Measurements from ENCODE around the gene WNK2.

Gene WNK2

GRCh38 chr9:93267091-93267541 lies 83.2 kb downstream of the WNK2 start:
- no peak for DNase-seq (ENCODE audit: low read depth)

DNA sequence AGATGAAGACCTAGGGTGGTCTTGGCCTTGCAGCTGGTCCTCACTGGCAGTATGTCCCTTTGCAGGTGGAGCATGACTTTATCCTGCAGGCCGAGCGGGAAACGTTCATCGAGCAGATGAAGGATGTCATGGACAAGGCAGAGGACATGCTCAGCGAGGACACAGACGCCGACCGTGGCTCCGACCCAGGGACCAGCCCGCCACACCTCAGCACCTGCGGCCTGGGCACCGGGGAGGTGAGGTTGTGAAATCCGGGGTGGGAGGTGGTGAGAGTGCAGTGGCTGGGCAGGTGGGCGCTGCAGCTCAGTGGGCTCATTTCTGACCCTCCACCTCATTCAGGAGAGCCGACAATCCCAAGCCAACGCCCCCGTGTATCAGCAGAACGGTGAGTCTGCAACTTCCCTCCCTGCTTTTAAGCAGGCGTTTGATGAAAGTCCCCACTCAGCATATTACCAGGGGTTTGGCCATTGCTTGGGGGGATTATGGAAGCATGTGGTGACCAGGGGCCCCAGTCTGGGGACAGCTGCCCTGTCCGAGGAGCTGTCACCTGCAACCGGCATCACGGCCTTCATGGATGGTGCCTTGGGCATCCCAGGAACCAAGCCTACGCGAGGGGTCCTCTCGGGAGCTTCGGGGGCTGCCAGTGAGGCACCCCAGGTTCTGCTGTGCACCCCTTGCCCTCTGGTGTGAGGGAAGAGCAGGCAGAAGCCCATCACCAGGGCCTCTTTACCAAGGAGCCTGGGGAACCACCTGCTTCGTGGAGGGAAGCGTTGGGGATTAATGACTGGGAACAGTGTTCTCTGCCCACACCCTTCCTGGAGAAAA lies 84.0 kb downstream of the WNK2 start:
- DNase-seq (ENCODE audit: low read depth): no peak

- DNase-seq (ENCODE audit: low read depth): no peak
Measured at GRCh38 chr9:93268551-93269314, 84.8 kb downstream of the WNK2 start.

- no peak for DNase-seq (ENCODE audit: low read depth)
Measured at GRCh38 chr9:93270976-93271375, 87.0 kb downstream of the WNK2 start.

- DNase-seq (ENCODE audit: low read depth): no peak
Measured at GRCh38 chr9:93276973-93277372, 93.0 kb downstream of the WNK2 start.

GRCh38 chr9:93278144-93278543 lies 94.2 kb downstream of the WNK2 start:
- DNase-seq (ENCODE audit: low read depth): no peak

DNA sequence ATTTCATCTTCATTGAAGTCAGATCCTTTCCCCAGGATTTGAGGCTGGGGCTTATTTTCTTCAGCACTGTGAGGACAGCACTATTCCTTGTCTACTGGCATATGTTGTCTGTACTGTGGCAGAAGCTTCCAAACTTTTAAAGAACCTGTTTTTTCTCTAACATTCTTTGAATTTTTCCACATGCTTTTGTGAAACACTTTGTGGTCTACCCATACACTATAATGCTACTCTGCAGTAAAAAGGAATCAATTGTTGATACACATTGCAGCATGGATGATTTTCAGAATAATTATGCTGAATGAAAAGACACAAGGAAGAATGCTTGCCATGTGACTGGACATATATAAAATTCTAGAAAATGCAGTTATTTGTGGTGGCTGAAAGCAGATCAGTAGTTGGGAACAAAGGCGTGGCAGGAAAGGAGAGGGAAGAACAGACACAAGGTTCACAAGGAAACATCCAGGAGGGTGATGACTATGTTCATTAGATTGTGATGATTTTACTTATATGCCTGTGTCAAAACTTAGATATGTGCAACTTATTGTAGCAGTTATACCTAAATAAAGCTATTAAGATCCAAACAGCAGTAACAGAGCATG lies 96.8 kb downstream of the WNK2 start:
- no peak for DNase-seq (ENCODE audit: low read depth)

- DNase-seq (ENCODE audit: low read depth): no peak
Measured at GRCh38 chr9:93286252-93287188, 102.6 kb downstream of the WNK2 start.

GRCh38 chr9:93287189-93287552 lies 103.2 kb downstream of the WNK2 start:
- DNase-seq (ENCODE audit: low read depth): no peak

DNA sequence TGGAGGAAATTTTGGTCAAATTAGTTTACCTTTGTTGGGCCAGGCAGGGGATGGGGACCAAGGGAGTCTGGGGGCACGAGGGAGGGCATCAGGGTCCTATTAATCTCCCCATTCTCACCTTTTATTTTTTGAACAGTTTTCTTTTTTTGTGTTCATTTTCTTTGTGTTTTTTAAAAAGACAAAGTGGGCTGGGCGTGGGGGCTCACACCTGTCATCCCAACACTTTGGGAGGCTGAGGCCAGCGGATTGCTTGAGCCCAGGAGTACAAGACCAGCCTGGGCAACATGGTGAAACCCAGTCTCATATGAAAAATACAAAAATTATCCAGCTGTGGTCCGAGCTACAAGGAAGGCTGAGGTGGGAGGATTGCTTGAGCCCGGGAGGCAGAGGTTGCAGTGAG lies 103.7 kb downstream of the WNK2 start:
- DNase-seq (ENCODE audit: low read depth): no peak

GRCh38 chr9:93288341-93288740 lies 104.4 kb downstream of the WNK2 start:
- DNase-seq (ENCODE audit: low read depth): no peak

- no peak for DNase-seq (ENCODE audit: low read depth)
Measured at GRCh38 chr9:93288891-93289883, 105.2 kb downstream of the WNK2 start.

DNA sequence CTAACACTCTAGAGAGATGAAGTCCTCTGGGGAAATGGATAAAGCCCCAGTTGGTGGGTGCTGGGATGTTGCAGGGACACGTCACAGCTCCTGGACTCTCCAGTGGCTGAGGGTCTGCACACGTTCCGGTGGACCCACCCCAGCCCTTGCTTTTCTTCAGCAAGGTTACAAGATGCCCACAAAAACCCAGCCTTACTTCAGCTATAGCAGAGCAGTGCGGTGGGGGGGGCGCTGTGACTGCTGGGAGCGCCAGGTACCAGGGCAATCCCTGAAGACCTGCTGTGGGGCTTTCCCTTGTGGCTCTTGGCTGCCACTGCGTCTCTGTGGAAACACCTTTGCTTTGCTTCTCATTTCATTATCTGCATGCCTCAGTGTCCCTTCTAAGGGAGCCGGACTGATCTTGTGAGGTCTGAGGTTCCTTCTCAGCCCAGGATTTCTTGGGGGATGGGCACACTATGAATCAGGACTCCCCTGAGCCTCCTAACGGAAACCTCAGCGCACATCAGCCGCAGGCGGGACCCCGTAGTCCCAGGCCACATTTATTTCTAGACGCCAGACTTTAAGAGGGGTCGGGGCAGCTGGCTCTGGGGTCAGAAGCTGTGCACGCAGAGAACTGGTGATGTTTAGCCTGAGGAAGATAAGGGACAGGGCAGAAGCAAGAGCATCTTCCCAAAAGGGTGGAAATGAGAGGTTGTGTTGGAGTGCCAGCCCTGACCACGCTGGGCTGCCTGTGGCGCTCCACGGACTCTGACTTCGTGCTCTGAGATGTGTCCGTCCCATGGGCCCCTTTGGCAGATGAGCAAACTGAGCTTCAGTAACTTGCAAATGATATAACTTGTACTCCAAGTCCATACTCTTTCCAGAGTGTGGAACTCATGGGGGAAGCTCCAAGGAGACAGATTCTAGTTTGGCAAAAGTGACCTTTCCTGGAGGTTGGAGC lies 106.8 kb downstream of the WNK2 start:
- DNase-seq (ENCODE audit: low read depth): no peak

- DNase-seq (ENCODE audit: low read depth): no peak
Measured at GRCh38 chr9:93291536-93292287, 107.8 kb downstream of the WNK2 start.

DNA sequence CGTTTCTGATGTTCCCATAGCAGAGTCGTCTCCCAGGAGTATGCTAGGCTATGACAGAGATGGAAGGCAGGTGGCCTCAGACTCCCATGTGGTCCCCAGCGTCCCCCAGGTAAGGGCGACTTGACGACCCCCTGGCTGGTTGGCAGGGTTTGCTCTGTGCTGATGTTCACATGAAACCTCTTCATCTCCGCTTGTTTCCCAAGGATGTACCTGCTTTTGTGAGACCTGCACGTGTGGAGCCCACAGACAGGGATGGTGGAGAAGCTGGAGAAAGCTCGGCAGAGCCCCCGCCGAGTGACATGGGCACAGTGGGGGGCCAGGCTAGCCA lies 108.3 kb downstream of the WNK2 start:
- no peak for DNase-seq (ENCODE audit: low read depth)

DNA sequence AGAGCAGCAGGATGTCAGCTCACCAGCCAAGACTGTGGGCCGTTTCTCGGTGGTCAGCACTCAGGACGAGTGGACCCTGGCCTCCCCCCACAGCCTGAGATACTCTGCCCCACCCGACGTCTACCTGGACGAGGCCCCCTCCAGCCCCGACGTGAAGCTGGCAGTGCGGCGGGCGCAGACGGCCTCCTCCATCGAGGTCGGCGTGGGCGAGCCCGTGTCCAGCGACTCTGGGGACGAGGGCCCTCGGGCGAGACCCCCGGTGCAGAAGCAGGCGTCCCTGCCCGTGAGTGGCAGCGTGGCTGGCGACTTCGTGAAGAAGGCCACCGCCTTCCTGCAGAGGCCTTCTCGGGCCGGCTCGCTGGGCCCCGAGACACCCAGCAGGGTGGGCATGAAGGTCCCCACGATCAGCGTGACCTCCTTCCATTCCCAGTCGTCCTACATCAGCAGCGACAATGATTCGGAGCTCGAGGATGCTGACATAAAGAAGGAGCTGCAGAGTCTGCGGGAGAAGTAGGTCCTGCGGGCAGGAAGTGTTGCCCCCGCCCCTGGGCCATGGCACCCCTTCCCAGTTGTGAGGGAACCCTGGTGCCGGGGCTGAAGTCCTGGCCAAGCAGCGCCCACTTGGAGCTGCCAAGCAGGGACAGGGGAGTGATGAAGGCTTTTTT lies 108.9 kb downstream of the WNK2 start:
- DNase-seq (ENCODE audit: low read depth): no peak

GRCh38 chr9:93294011-93294410 lies 110.1 kb downstream of the WNK2 start:
- no peak for DNase-seq (ENCODE audit: low read depth)

DNA sequence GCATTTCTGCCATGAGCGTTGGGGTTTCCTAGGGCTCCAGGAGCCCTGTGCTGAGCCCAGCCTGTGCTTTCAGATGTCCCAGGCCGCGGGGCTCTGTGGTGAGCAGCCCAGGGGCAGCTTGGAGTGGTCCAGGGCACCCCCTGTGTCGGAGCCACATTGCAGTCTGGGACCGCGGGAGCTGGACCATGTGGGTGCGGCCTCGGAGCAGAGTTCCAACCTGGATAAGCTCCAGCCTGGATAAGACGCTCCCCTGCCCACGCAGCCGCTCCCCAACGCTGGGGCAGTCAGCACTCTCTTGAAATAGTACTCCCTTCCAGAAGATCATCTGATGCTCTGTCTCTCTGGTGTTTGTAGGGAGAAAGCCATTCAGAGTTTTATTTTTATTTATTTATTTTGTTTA lies 111.1 kb downstream of the WNK2 start:
- DNase-seq (ENCODE audit: low read depth): no peak
